ENCODE measurements around the gene HECW1.

DNA sequence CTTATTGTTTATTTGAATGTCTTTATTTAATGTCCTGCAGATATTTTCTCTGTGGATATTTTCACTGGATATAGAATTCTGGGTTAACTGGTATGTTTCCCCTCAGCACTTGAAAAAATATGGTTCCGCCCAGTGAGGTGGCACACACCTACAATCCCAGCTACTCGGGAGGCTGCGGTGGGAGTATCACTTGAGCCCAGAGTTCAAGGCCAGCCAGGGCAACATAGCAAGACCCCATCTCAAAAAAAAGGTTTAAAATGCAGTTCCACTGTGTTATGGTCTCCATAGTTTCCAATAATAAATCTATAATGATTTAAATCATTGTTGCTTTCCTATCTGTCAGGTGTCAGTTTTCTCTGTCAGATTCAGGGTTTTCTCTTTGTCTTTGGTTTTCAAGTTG, 305.0 kb downstream of the HECW1 start:
- TF ChIP-seq ZNF707 (tag by site-specific recombination; IDR thresholded peaks at IDR 0.05) (no peak), ZNF366 (tag by site-specific recombination; conservative IDR thresholded peaks at IDR 0.05) (no peak), ZBTB26 (tag by site-specific recombination; optimal IDR thresholded peaks at IDR 0.05) (no peak), ZNF549 (tag by site-specific recombination; IDR thresholded peaks at IDR 0.05) (no peak), KLF9 (tag by site-specific recombination; IDR thresholded peaks at IDR 0.05; ENCODE audit: low read depth) (no peak), ZBTB7A (tag by site-specific recombination; IDR thresholded peaks at IDR 0.05; ENCODE audit: low read depth) (no peak), ZNF24 (tag by site-specific recombination; IDR thresholded peaks at IDR 0.05) (no peak), HOXA7 (CRISPR knock-in tag; IDR thresholded peaks at IDR 0.05; ENCODE audit: borderline replicate concordance) (no peak)
- TF ChIP-seq, protein P1, sequence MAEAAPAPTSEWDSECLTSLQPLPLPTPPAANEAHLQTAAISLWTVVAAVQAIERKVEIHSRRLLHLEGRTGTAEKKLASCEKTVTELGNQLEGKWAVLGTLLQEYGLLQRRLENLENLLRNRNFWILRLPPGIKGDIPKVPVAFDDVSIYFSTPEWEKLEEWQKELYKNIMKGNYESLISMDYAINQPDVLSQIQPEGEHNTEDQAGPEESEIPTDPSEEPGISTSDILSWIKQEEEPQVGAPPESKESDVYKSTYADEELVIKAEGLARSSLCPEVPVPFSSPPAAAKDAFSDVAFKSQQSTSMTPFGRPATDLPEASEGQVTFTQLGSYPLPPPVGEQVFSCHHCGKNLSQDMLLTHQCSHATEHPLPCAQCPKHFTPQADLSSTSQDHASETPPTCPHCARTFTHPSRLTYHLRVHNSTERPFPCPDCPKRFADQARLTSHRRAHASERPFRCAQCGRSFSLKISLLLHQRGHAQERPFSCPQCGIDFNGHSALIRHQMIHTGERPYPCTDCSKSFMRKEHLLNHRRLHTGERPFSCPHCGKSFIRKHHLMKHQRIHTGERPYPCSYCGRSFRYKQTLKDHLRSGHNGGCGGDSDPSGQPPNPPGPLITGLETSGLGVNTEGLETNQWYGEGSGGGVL (tag by site-specific recombination; IDR thresholded peaks at IDR 0.05): no peak
- TF ChIP-seq, protein P2, sequence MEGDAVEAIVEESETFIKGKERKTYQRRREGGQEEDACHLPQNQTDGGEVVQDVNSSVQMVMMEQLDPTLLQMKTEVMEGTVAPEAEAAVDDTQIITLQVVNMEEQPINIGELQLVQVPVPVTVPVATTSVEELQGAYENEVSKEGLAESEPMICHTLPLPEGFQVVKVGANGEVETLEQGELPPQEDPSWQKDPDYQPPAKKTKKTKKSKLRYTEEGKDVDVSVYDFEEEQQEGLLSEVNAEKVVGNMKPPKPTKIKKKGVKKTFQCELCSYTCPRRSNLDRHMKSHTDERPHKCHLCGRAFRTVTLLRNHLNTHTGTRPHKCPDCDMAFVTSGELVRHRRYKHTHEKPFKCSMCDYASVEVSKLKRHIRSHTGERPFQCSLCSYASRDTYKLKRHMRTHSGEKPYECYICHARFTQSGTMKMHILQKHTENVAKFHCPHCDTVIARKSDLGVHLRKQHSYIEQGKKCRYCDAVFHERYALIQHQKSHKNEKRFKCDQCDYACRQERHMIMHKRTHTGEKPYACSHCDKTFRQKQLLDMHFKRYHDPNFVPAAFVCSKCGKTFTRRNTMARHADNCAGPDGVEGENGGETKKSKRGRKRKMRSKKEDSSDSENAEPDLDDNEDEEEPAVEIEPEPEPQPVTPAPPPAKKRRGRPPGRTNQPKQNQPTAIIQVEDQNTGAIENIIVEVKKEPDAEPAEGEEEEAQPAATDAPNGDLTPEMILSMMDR (tag by site-specific recombination; IDR thresholded peaks at IDR 0.05): no peak
- TF ChIP-seq, protein P3, sequence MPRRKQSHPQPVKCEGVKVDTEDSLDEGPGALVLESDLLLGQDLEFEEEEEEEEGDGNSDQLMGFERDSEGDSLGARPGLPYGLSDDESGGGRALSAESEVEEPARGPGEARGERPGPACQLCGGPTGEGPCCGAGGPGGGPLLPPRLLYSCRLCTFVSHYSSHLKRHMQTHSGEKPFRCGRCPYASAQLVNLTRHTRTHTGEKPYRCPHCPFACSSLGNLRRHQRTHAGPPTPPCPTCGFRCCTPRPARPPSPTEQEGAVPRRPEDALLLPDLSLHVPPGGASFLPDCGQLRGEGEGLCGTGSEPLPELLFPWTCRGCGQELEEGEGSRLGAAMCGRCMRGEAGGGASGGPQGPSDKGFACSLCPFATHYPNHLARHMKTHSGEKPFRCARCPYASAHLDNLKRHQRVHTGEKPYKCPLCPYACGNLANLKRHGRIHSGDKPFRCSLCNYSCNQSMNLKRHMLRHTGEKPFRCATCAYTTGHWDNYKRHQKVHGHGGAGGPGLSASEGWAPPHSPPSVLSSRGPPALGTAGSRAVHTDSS (tag by site-specific recombination; IDR thresholded peaks at IDR 0.05): no peak
